B cell (primary cell): ENCODE data around the gene CDCA8. TPM values are rescaled to one million over a fixed set of nuclear protein-coding genes. Genes with fewer than 3 reads are reported as not detected.

Experiments
- ATAC-seq: fragments of 200-7000 bp; cut with Tn5 transposase; one replicate; pipeline ENCODE4 v1.10.0; 2021; ENCODE audit warnings: low read depth, mild to moderate bottlenecking, moderate number of reproducible peaks, moderate library complexity
- CTCF ChIA-PET: fragments of 350-600 bp; sonication (Branson Sonifier 250); formaldehyde crosslinking; loops from one replicate; lab custom pipeline; 2021; ENCODE audit warnings: antibody characterized with exemption, inconsistent platforms; lab: Charles Lee
- POLR2A ChIA-PET: fragments of 350-600 bp; sonication (Branson Sonifier 250); formaldehyde crosslinking; loops from one replicate; lab custom pipeline; 2021; ENCODE audit warnings: antibody characterized with exemption; lab: Charles Lee
- DNase-seq: peaks from one replicate; pipeline ENCODE4 v3.0.0; 2013
- H2AFZ ChIP-seq: 2 replicates; pipeline ENCODE4 v1.6.1; 2012; ENCODE audit warnings: mild to moderate bottlenecking, low read depth, low read length; ENCODE audit not compliant: insufficient read depth, poor library complexity, severe bottlenecking
- H3K27ac ChIP-seq, 2 donors: 1 replicate in 1 of 2; 2 replicates in 1 of 2; pipeline ENCODE4 v1.5.1; 2012 to 2013; ENCODE audit warnings: low read length in 2 of 2, mild to moderate bottlenecking in 2 of 2, moderate library complexity in 1 of 2
- H3K27me3 ChIP-seq, 4 experiments: fragments of 200-600 bp in 1 of 4; sonication (generic) in 1 of 4; replicated peaks in 1 of 4; 1 replicate in 2 of 4; 2 replicates in 2 of 4; pipeline versions ENCODE4 v1.6.1 to v1.7.0; 2013 to 2016; ENCODE audit warnings: low read length in 3 of 4, mild to moderate bottlenecking in 2 of 4, mixed read lengths in 1 of 4, moderate library complexity in 1 of 4; ENCODE audit not compliant: insufficient read depth in 4 of 4, control insufficient read depth in 3 of 4; ENCODE audit errors: control extremely low read depth in 1 of 4
- H3K36me3 ChIP-seq, 2 experiments: replicated peaks in 1 of 2; 1 replicate in 1 of 2; 2 replicates in 1 of 2; pipeline versions ENCODE4 v1.6.1 to v1.7.1; 2013; ENCODE audit warnings: low read length in 1 of 2; ENCODE audit not compliant: insufficient read depth in 2 of 2, control insufficient read depth in 1 of 2; ENCODE audit errors: control extremely low read depth in 1 of 2, extremely low read depth in 1 of 2
- H3K4me1 ChIP-seq, 2 donors: fragments of 200-600 bp in 1 of 2; sonication (generic) in 1 of 2; 1 replicate in 1 of 2; 2 replicates in 1 of 2; pipeline versions ENCODE4 v1.5.1 to v1.6.1; 2013 to 2017; ENCODE audit warnings: low read length in 2 of 2; ENCODE audit not compliant: control insufficient read depth in 2 of 2, insufficient read depth in 2 of 2
- H3K4me2 ChIP-seq: replicated peaks from 2 replicates; pipeline ENCODE3; 2012; ENCODE audit warnings: mild to moderate bottlenecking, low read depth, low read length; ENCODE audit not compliant: poor library complexity, severe bottlenecking
- H3K4me3 ChIP-seq, 5 experiments: fragments of 200-600 bp in 1 of 5; sonication (generic) in 1 of 5; 1 replicate in 3 of 5; 2 replicates in 2 of 5; pipeline versions ENCODE4 v1.5.1 to v1.7.0; 2011 to 2016; ENCODE audit warnings: low read length in 4 of 5, mild to moderate bottlenecking in 4 of 5, low read depth in 2 of 5, control low read depth in 1 of 5, moderate library complexity in 1 of 5; ENCODE audit not compliant: insufficient read depth in 1 of 5; ENCODE audit errors: control extremely low read depth in 1 of 5, extremely low read depth in 1 of 5
- H3K79me2 ChIP-seq: fragments of 200-600 bp; sonication (generic); one replicate; pipeline ENCODE4 v1.6.0; 2016; ENCODE audit warnings: low read length; ENCODE audit not compliant: control insufficient read depth, insufficient read depth
- H3K9ac ChIP-seq: fragments of 200-600 bp; sonication (generic); 2 replicates; pipeline ENCODE4 v1.6.1; 2017; ENCODE audit warnings: mild to moderate bottlenecking, low read length, moderate library complexity
- H3K9me3 ChIP-seq, 3 donors: one replicate each; pipeline versions ENCODE4 v1.6.1 to v1.7.1; 2013; ENCODE audit warnings: low read length in 2 of 3; ENCODE audit not compliant: control insufficient read depth in 2 of 3, insufficient read depth in 1 of 3; ENCODE audit errors: control extremely low read depth in 1 of 3
- H4K20me1 ChIP-seq: 2 replicates; pipeline ENCODE4 v1.6.0; 2012; ENCODE audit warnings: mild to moderate bottlenecking, low read length; ENCODE audit not compliant: insufficient read depth, control insufficient read depth, poor library complexity, severe bottlenecking
- H3K27ac Mint-ChIP-seq: one replicate; pipeline ENCODE4 v1.8.0; 2021; ENCODE audit warnings: mixed read lengths
- H3K27me3 Mint-ChIP-seq: one replicate; pipeline ENCODE4 v1.8.0; 2021; ENCODE audit warnings: mixed read lengths
- H3K4me1 Mint-ChIP-seq: one replicate; pipeline ENCODE4 v1.8.0; 2021; ENCODE audit warnings: mixed read lengths
- H3K4me3 Mint-ChIP-seq: one replicate; pipeline ENCODE4 v1.8.0; 2021; ENCODE audit warnings: mixed read lengths
- H3K9me3 Mint-ChIP-seq: one replicate; pipeline ENCODE4 v1.8.0; 2022; ENCODE audit warnings: mixed read lengths; ENCODE audit not compliant: insufficient read depth
- EZH2 ChIP-seq: IDR thresholded peaks from 2 replicates; pipeline ENCODE4 v1.6.1; 2012; ENCODE audit warnings: borderline replicate concordance, low read depth, mild to moderate bottlenecking, moderate library complexity, low read length; ENCODE audit not compliant: insufficient read depth, poor library complexity, severe bottlenecking
- WGBS: methylation state at CpG from one replicate; pipeline ENCODE4 v1.1.5; 2013; ENCODE audit warnings: missing lambda C conversion rate; ENCODE audit not compliant: insufficient coverage; 5-methylcytosine and 5-hydroxymethylcytosine counted together
- intact Hi-C: fragments of 100-400 bp; cut with micrococcal nuclease; formaldehyde crosslinking; loops from one replicate; pipeline ENCODE4 v1.10.0; 2022
- polyA plus RNA-seq: library from polyadenylated mRNA; depleted of rRNA; stranded (reverse); fragments of >200 nt; gene quantifications from 2 replicates; pipeline ENCODE4 v1.2.3, GENCODE V29; 2012
- total RNA-seq, 2 donors: library from RNA; stranded (reverse); fragments of 120-200 nt in 1 of 2; gene quantifications; 1 replicate in 1 of 2; 2 replicates in 1 of 2; pipeline versions ENCODE4 v1.2.3 to v1.2.4, GENCODE V29; 2013 to 2022
- TF ChIP-seq, protein P1 (sequence below): fragments of 200-600 bp; IDR thresholded peaks from one replicate; pipeline ENCODE4 v1.8.0; 2022; ENCODE audit warnings: antibody characterized with exemption, mild to moderate bottlenecking

Gene CDCA8
- total and polyA plus RNA-seq, 2 donors (not counting 1 experiment from before 2014, with no cell fraction given), result 1.3 to 1.6 TPM

DNA sequence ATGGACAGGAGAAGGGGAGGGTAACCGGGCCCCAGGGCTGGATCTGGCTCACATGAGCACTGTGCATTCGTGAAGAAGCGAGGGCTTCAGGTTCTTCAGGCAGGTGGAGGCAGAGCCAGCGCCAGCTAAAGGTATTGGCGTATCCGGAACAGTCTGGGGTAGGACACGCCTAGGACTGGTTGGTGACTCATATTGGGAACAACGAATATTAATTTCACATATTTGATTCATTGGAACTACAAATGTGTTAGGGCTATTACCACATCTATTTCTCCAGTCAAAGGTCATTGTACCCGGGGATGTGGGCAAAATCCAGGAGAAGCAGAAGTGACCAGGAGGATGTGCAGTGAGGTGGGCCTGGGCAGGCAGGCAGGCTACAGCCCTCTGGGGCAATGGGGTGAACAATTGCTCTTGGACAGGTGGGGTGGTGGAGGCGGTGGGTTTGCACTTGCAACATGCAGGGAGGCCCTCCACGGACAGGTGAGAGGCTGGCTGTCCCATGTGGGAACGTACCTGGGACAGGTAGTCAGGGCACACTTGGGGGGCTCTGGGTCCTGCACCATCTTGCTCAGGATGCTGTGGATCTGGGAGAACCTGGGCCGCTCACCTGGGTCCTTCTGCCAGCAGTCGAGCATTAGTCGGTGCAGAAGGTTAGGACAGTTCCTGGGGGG lies 26.7 kb downstream of the CDCA8 start:
- TF ChIP-seq, protein P1, sequence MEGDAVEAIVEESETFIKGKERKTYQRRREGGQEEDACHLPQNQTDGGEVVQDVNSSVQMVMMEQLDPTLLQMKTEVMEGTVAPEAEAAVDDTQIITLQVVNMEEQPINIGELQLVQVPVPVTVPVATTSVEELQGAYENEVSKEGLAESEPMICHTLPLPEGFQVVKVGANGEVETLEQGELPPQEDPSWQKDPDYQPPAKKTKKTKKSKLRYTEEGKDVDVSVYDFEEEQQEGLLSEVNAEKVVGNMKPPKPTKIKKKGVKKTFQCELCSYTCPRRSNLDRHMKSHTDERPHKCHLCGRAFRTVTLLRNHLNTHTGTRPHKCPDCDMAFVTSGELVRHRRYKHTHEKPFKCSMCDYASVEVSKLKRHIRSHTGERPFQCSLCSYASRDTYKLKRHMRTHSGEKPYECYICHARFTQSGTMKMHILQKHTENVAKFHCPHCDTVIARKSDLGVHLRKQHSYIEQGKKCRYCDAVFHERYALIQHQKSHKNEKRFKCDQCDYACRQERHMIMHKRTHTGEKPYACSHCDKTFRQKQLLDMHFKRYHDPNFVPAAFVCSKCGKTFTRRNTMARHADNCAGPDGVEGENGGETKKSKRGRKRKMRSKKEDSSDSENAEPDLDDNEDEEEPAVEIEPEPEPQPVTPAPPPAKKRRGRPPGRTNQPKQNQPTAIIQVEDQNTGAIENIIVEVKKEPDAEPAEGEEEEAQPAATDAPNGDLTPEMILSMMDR, result no peak
- TF ChIP-seq EZH2, result no peak

DNA sequence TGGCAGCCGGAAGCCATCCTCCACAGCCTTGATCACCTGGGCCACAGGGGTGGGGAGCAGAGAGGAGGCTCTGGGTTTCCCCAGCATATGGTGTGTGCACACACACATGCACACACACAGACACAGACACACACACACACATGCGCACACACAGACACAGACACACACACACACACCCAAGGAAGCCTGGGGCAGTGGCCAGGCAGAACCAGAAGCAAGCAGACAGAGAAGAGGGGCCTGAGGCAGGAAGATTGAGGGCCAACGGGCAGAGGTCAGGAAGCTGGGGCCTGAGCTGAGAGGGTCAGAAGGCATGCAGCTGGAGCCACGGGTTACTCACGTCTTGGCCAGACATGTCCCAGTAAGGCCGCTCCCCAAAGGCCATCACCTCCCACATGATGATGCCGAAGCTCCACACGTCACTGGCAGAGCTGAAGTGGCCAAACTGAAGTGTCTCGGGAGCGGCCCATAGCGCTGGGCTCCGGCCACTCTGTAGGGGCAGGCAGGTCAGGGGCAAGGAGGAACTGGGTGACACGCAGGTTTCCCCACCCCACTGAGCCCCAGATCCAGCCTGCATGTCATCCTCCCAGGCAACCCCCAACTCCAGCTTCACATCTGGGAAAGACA lies 27.4 kb downstream of the CDCA8 start:
- Mint-ChIP-seq H3K9me3 (no peaks in the 10 kb centered on the region), H3K4me3 (no peak overlapping the region), H3K27ac (no peak overlapping the region), H3K4me1 (no peaks in the 10 kb centered on the region), H3K27me3 (peaks cover 9% of the 10 kb centered on the region)
- Histone ChIP-seq H2AFZ (no peak overlapping the region), H3K27ac (no peak overlapping the region), H3K79me2 (no peaks in the 10 kb centered on the region), H3K27me3 (peaks cover 0 to 2% (median 0%) of the 10 kb centered on the region in 4 experiments), H4K20me1 (no peaks in the 10 kb centered on the region), H3K4me2 (no peak overlapping the region), H3K4me3 (no peak overlapping the region), H3K4me1 (no peaks in the 10 kb centered on the region), H3K36me3 (no peaks in the 10 kb centered on the region), H3K9ac (no peak overlapping the region), H3K9me3 (no peaks in the 10 kb centered on the region)
- WGBS, result 84% methylated on average over 9 of the region's 13 CpGs
- no peak for TF ChIP-seq EZH2
- TF ChIP-seq, protein P1, result no peak
- POLR2A ChIA-PET, result no interaction called here
- CTCF ChIA-PET, result interaction anchor here (0.5 kb wide), 1 partner anchor 255 kb away, joined by 4 read pairs; no protein-coding TSS in a partner anchor
- intact Hi-C loops, result no loop called here
- ATAC-seq (no peak), DNase-seq (no peak)

More for the DNA sequence above, 26.7 kb downstream of the CDCA8 start:
- no peaks in the 10 kb centered on the region for H3K9me3 Mint-ChIP-seq
- no peaks in the 10 kb centered on the region for H3K79me2 ChIP-seq
- H3K4me3 Mint-ChIP-seq, result no peak overlapping the region
- intact Hi-C loops, result no loop called here
- no peaks in the 10 kb centered on the region for H3K4me1 Mint-ChIP-seq
- no peak for DNase-seq
- no peak overlapping the region for H3K4me3 ChIP-seq
- H3K27me3 Mint-ChIP-seq, result peaks cover 3% of the 10 kb centered on the region
- no peak for ATAC-seq
- H3K4me1 ChIP-seq, result no peaks in the 10 kb centered on the region
- WGBS, result 97% methylated on average over 10 of the region's 15 CpGs
- ChIA-PET POLR2A (no interaction called here), CTCF (no interaction called here)
- peaks cover 0 to 2% (median 0%) of the 10 kb centered on the region in 4 experiments for H3K27me3 ChIP-seq
- no peak overlapping the region for H3K9ac ChIP-seq
- no peak overlapping the region for H3K27ac Mint-ChIP-seq
- H3K27ac ChIP-seq, result no peak overlapping the region
- no peaks in the 10 kb centered on the region for H4K20me1 ChIP-seq
- no peak overlapping the region for H2AFZ ChIP-seq
- H3K4me2 ChIP-seq, result no peak overlapping the region
- no peaks in the 10 kb centered on the region for H3K36me3 ChIP-seq
- H3K9me3 ChIP-seq, result no peaks in the 10 kb centered on the region
